Bronchial epithelial cell (primary cell): Measurements from ENCODE around the gene SCAMP2. TPM values are rescaled to one million over a fixed set of nuclear protein-coding genes. Genes with fewer than 3 reads are reported as not detected.
"Not testable (repeated sequence)": the region's sequence is repeated elsewhere in the genome, so short reads cannot be mapped to it uniquely, and the experiment has no call there.

Experiments used
- DNase-seq: peaks from one replicate; pipeline ENCODE4 v3.0.0-alpha.2; 2010; ENCODE audit warnings: low read depth
- FAIRE-seq: peaks from 2 replicates; lab custom pipeline; 2011; peaks lifted over from hg19 to GRCh38; lab: Jason Lieb, UNC
- H3K27me3 ChIP-seq: 2 replicates; pipeline ENCODE4 v1.5.1; 2011; ENCODE audit warnings: low read length; ENCODE audit not compliant: control insufficient read depth, insufficient read depth
- H3K36me3 ChIP-seq: 2 replicates; pipeline ENCODE4 v1.5.1; 2011; ENCODE audit warnings: low read length; ENCODE audit not compliant: control insufficient read depth, insufficient read depth
- H3K4me3 ChIP-seq: 2 replicates; pipeline ENCODE4 v1.5.1; 2011; ENCODE audit warnings: mild to moderate bottlenecking, low read depth, low read length, control low read depth
- total RNA-seq: library from RNA; depleted of rRNA; stranded (reverse); fragments of >200 nt; gene quantifications from 2 replicates; pipeline ENCODE4 v1.2.1, GENCODE V29; 2014
- TF ChIP-seq, protein P1 (sequence below): IDR thresholded peaks from 2 replicates; pipeline ENCODE4 v1.5.1; 2011; ENCODE audit warnings: mild to moderate bottlenecking, moderate library complexity, low read length, control low read depth, inconsistent platforms; ENCODE audit not compliant: insufficient read depth, severe bottlenecking

The SCAMP2 gene
- total RNA-seq, 1 donor from 2014 or later, result 20.5 TPM

- TF ChIP-seq, protein P1, sequence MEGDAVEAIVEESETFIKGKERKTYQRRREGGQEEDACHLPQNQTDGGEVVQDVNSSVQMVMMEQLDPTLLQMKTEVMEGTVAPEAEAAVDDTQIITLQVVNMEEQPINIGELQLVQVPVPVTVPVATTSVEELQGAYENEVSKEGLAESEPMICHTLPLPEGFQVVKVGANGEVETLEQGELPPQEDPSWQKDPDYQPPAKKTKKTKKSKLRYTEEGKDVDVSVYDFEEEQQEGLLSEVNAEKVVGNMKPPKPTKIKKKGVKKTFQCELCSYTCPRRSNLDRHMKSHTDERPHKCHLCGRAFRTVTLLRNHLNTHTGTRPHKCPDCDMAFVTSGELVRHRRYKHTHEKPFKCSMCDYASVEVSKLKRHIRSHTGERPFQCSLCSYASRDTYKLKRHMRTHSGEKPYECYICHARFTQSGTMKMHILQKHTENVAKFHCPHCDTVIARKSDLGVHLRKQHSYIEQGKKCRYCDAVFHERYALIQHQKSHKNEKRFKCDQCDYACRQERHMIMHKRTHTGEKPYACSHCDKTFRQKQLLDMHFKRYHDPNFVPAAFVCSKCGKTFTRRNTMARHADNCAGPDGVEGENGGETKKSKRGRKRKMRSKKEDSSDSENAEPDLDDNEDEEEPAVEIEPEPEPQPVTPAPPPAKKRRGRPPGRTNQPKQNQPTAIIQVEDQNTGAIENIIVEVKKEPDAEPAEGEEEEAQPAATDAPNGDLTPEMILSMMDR, result no peak
- peak; percentile 28 for DNase-seq
Observed at GRCh38 chr15:74889390-74889882, 16.3 kb upstream of the SCAMP2 start.

DNA sequence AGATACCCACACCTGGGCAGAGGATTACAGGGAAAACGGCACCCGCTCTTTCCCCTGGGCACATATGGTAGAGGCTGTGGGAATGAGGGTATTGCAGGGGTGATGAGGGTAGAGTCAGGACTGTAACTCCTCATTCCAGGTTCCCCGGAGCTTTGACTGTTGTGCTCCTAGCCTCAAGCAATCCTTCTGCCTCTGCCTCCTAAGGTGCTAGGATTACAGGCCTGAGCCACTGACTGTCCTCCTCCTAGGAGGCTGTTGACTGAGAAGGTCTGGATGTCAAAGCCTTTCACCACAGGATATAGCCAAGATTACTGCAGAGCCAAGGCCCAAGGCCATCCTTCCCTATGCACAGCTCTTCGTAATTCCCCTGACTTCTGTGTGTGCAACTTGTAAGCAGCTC is 15.6 kb upstream of the SCAMP2 start:
- Histone ChIP-seq H3K27me3 (no peaks in the 10 kb centered on the region), H3K4me3 (no peak overlapping the region), H3K36me3 (peaks cover 11% of the 10 kb centered on the region)
- DNase-seq, result no peak
- TF ChIP-seq, protein P1, result no peak
- FAIRE-seq, result no peak

More at GRCh38 chr15:74889390-74889882, 16.3 kb upstream of the SCAMP2 start:
- no peak for FAIRE-seq
- Histone ChIP-seq H3K27me3 (no peaks in the 10 kb centered on the region), H3K36me3 (peaks cover 11% of the 10 kb centered on the region), H3K4me3 (peak overlapping the region; percentile 75)

DNA sequence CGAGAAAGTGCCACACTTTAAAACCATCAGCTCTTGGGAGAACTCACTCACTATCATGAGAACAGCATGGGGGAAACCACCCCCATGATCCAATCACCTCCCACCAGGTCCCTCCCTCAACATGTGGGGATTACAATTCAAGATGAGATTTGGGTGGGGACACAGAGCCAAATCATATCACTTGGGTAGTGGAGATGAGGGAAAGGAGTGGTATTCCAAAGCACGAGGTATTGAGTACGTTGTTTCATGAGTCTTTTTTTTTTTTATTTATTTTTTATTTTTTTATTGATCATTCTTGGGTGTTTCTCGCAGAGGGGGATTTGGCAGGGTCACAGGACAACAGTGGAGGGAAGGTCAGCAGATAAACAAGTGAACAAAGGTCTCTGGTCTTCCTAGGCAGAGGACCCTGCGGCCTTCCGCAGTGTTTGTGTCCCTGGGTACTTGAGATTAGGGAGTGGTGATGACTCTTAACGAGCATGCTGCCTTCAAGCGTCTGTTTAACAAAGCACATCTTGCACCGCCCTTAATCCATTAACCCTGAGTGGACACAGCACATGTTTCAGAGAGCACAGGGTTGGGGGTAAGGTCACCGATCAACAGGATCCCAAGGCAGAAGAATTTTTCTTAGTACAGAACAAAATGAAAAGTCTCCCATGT is 14.5 kb upstream of the SCAMP2 start:
- not testable (repeated sequence) for DNase-seq, H3K36me3 ChIP-seq, FAIRE-seq, H3K27me3 ChIP-seq, H3K4me3 ChIP-seq

DNA sequence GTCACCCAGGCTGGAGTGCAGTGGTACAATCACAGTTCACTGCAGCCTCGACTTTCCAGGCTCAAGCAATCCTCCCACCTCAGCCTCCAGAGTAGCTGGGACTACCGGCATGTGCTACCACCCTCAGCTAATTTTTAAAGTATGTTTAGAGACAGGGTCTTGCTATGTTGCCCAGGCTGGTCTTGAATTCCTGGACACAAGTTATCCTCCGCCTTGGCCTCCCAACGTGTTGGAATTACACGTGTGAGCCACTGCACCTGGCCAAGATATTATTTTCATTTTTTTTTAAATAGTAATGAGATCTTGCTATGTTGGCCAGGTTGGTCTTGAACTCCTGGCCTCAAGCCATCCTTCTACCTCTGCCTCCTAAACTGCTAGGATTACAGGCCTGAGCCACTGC is 12.3 kb upstream of the SCAMP2 start:
- TF ChIP-seq, protein P1, result no peak
- DNase-seq (no peak), FAIRE-seq (no peak)
- H3K4me3 ChIP-seq, result no peak overlapping the region
- no peaks in the 10 kb centered on the region for H3K36me3 ChIP-seq
- no peaks in the 10 kb centered on the region for H3K27me3 ChIP-seq

DNA sequence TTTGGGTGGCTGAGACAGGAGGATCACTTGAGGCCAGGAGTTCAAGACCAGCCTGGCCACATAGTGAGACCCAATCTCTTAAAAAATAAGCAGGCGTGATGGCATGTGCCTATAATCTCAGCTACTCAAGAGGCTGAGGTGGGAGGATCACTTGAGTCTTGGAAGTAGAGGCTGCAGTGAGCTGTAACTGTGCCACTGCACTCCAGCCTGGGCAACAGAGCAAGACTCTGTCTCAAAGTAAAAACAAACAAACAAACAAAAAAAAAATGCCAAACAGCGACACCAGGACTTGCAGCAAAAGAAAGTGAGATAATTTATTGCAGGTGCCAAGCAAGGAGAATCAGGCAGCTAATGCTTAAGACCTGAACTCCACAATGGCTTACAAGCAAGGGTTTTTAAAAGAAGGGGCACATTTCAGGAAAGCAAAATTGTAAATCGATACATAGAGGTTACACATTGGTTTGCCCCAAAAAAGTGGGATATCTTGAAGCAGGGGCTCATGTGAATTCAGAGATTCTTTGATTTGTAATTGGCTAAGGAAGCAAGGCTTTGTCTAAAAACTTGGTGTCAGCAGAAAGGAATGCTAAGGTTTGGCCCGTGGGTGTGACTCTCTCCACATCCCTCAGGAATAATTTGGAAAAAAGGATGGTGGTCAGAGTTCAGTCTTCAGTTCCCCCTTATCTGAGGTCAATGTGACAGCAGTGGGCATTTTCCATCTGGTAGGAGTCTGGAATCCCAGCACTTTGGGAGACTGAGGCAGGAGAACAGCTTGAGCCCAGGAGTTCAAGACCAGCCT is 11.5 kb upstream of the SCAMP2 start:
- H3K27me3 ChIP-seq, result no peaks in the 10 kb centered on the region
- no peak overlapping the region for H3K4me3 ChIP-seq
- no peaks in the 10 kb centered on the region for H3K36me3 ChIP-seq
- TF ChIP-seq, protein P1, result no peak
- DNase-seq (peak; percentile 46), FAIRE-seq (no peak)

GRCh38 chr15:74882528-74882927 is 9.4 kb upstream of the SCAMP2 start:
- TF ChIP-seq, protein P1, result no peak
- H3K27me3 ChIP-seq, result no peaks in the 10 kb centered on the region
- DNase-seq (no peak), FAIRE-seq (no peak)
- no peak overlapping the region for H3K4me3 ChIP-seq
- H3K36me3 ChIP-seq, result no peaks in the 10 kb centered on the region
